SU-DHL-6 (cell line): Measurements from ENCODE around the gene N4BP2.

Source experiments
- H2AFZ ChIP-seq: fragments of 200-600 bp; sonication (generic); 2 replicates; pipeline ENCODE4 v1.6.1; 2014; ENCODE audit warnings: low read depth, mild to moderate bottlenecking, moderate library complexity, mixed read lengths, antibody characterized with exemption, low read length; ENCODE audit not compliant: severe bottlenecking
- H3F3A ChIP-seq: fragments of 200-600 bp; shearing (Covaris generic); 2 replicates; pipeline ENCODE4 v1.6.0; 2016; ENCODE audit warnings: antibody characterized with exemption, mild to moderate bottlenecking; ENCODE audit not compliant: insufficient read depth
- H3K27ac ChIP-seq: fragments of 200-600 bp; sonication (generic); 2 replicates; pipeline ENCODE4 v1.5.1; 2016; ENCODE audit warnings: low read depth, mild to moderate bottlenecking, low read length, moderate library complexity, mixed read lengths
- H3K27me3 ChIP-seq: fragments of 200-600 bp; sonication (generic), shearing (Covaris generic); 2 replicates; pipeline ENCODE4 v1.6.0; 2014; ENCODE audit warnings: mild to moderate bottlenecking, low read length
- H3K36me3 ChIP-seq: fragments of 200-600 bp; sonication (generic); 2 replicates; pipeline ENCODE4 v1.6.1; 2014; ENCODE audit warnings: mild to moderate bottlenecking, low read length, mixed read lengths
- H3K4me2 ChIP-seq: fragments of 300-600, 200-600 bp; shearing (Covaris generic), sonication (generic); 2 replicates; pipeline ENCODE4 v1.6.0; 2014; ENCODE audit warnings: low read length, low read depth, mild to moderate bottlenecking; ENCODE audit not compliant: poor library complexity, severe bottlenecking
- H3K4me3 ChIP-seq: fragments of 200-600 bp; sonication (generic); 2 replicates; pipeline ENCODE4 v1.5.1; 2014; ENCODE audit warnings: antibody characterized with exemption, low read length, mild to moderate bottlenecking, mixed read lengths; ENCODE audit not compliant: insufficient read depth, poor library complexity, severe bottlenecking
- H3K79me2 ChIP-seq: fragments of 200-600 bp; sonication (generic); 2 replicates; pipeline ENCODE4 v1.6.1; 2014; ENCODE audit warnings: mild to moderate bottlenecking, low read length, moderate library complexity; ENCODE audit not compliant: insufficient read depth
- H3K9ac ChIP-seq: fragments of 200-600 bp; sonication (generic); 2 replicates; pipeline ENCODE4 v1.7.0; 2014; ENCODE audit warnings: mild to moderate bottlenecking, low read length
- H3K9me2 ChIP-seq: fragments of 200-600 bp; sonication (generic); replicated peaks from 2 replicates; pipeline ENCODE4 v1.6.1; 2014; ENCODE audit warnings: low read length; ENCODE audit not compliant: insufficient read depth
- H3K9me3 ChIP-seq: fragments of 200-600 bp; sonication (generic); 2 replicates; pipeline ENCODE4 v1.6.1; 2014; ENCODE audit warnings: low read length, mixed read lengths; ENCODE audit not compliant: insufficient read depth
- H4K20me1 ChIP-seq: fragments of 200-600 bp; sonication (generic); 2 replicates; pipeline ENCODE4 v1.6.1; 2014; ENCODE audit warnings: low read depth, mild to moderate bottlenecking, antibody characterized with exemption, low read length, moderate library complexity, mixed read lengths
- EZH2phosphoT487 ChIP-seq: fragments of 200-600 bp; sonication (generic), shearing (Covaris generic); conservative IDR thresholded peaks from 2 replicates; pipeline ENCODE4 v1.6.1; 2018; ENCODE audit warnings: mild to moderate bottlenecking, antibody characterized with exemption, low read length, moderate library complexity, mixed read lengths
- TF ChIP-seq, protein P1 (sequence below): fragments of 200-600 bp; sonication (generic); IDR thresholded peaks from one replicate; pipeline ENCODE4 v1.5.1; 2017; ENCODE audit warnings: antibody characterized with exemption, mild to moderate bottlenecking, low read length, moderate library complexity; ENCODE audit not compliant: insufficient read depth, poor library complexity, severe bottlenecking

Gene N4BP2

GRCh38 chr4:40118861-40119260, 62.2 kb downstream of the N4BP2 start:
- H3K9ac ChIP-seq = no peak overlapping the region
- H3K4me2 ChIP-seq = no peak overlapping the region
- H3K9me3 ChIP-seq = no peaks in the 10 kb centered on the region
- H3K4me3 ChIP-seq = no peak overlapping the region
- no peak for TF ChIP-seq EZH2phosphoT487
- TF ChIP-seq, protein P1, sequence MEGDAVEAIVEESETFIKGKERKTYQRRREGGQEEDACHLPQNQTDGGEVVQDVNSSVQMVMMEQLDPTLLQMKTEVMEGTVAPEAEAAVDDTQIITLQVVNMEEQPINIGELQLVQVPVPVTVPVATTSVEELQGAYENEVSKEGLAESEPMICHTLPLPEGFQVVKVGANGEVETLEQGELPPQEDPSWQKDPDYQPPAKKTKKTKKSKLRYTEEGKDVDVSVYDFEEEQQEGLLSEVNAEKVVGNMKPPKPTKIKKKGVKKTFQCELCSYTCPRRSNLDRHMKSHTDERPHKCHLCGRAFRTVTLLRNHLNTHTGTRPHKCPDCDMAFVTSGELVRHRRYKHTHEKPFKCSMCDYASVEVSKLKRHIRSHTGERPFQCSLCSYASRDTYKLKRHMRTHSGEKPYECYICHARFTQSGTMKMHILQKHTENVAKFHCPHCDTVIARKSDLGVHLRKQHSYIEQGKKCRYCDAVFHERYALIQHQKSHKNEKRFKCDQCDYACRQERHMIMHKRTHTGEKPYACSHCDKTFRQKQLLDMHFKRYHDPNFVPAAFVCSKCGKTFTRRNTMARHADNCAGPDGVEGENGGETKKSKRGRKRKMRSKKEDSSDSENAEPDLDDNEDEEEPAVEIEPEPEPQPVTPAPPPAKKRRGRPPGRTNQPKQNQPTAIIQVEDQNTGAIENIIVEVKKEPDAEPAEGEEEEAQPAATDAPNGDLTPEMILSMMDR = no peak
- no peaks in the 10 kb centered on the region for H3F3A ChIP-seq
- H2AFZ ChIP-seq = no peak overlapping the region
- H3K9me2 ChIP-seq = no peaks in the 10 kb centered on the region
- H3K36me3 ChIP-seq = no peaks in the 10 kb centered on the region
- H3K27ac ChIP-seq = no peak overlapping the region
- no peaks in the 10 kb centered on the region for H3K27me3 ChIP-seq
- no peaks in the 10 kb centered on the region; the same call in 1 of the 2 replicates for H4K20me1 ChIP-seq
- no peaks in the 10 kb centered on the region for H3K79me2 ChIP-seq

DNA sequence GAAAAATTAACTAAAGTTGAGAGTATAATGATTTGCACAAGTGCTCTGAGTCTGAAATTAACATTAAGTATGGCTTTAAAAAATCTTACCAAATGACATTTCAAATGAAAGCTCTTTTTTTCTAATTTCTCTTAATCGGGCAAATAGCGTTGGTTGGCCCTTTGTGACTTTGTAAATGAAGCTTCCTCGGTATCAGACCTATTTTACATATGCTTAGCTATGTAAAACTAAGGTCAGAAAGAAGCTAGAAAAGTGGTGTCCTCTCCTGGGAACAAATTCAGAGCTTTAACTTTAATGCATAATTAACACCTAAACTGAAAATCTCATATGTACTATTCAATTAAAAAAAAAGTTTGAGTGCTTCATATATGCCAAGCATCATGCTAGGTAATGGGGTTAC, 62.7 kb downstream of the N4BP2 start:
- Histone ChIP-seq H3K27me3 (no peaks in the 10 kb centered on the region), H3K79me2 (no peaks in the 10 kb centered on the region), H3K9me3 (no peaks in the 10 kb centered on the region), H3K9me2 (no peaks in the 10 kb centered on the region), H3K4me2 (no peak overlapping the region), H4K20me1 (no peaks in the 10 kb centered on the region; the same call in 1 of the 2 replicates), H3K4me3 (no peak overlapping the region), H3K27ac (no peak overlapping the region), H3F3A (no peaks in the 10 kb centered on the region), H3K36me3 (no peaks in the 10 kb centered on the region), H2AFZ (no peak overlapping the region), H3K9ac (no peak overlapping the region)
- TF ChIP-seq, protein P1 = no peak
- no peak for TF ChIP-seq EZH2phosphoT487

DNA sequence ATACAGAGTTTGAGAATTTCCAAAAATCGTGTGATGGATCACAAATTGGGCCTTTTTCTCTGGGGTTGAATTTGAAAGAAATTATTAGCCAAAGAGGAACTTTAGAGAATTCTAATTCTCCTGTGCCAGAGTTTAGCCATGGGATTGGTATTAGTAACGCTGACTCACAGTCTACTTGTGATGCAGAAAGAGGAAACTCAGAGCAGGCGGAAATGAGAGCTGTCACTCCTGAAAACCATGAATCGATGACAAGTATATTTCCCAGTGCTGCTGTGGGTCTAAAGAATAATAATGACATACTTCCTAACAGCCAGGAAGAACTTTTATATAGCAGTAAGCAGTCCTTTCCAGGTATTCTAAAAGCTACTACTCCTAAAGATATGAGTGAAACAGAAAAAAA, 64.9 kb downstream of the N4BP2 start:
- H3K27ac ChIP-seq = no peak overlapping the region

More for the DNA sequence above, 64.9 kb downstream of the N4BP2 start:
- TF ChIP-seq EZH2phosphoT487 = no peak
- TF ChIP-seq, protein P1 = no peak
- no peak overlapping the region for H3K9ac ChIP-seq
- no peaks in the 10 kb centered on the region for H3F3A ChIP-seq
- no peaks in the 10 kb centered on the region for H3K79me2 ChIP-seq
- no peaks in the 10 kb centered on the region for H3K9me2 ChIP-seq
- H2AFZ ChIP-seq = no peak overlapping the region
- H3K4me2 ChIP-seq = no peak overlapping the region
- H3K27me3 ChIP-seq = no peaks in the 10 kb centered on the region
- no peaks in the 10 kb centered on the region for H3K9me3 ChIP-seq
- H3K4me3 ChIP-seq = no peak overlapping the region
- 0 out of 2 replicates have a peak, but pooled peaks cover 3% of the 10 kb centered on the region for H3K36me3 ChIP-seq
- H4K20me1 ChIP-seq = no peaks in the 10 kb centered on the region; the same call in 1 of the 2 replicates
